Measurements from ENCODE around the gene MRPL28. TPM values are rescaled to one million over a fixed set of nuclear protein-coding genes. Genes with fewer than 3 reads are reported as not detected.
"Not testable (repeated sequence)": the region's sequence is repeated elsewhere in the genome, so short reads cannot be mapped to it uniquely, and the experiment has no call there.

The MRPL28 gene
- total RNA-seq, 1 donor from 2014 or later = 80.4 TPM

- no peak overlapping the region for H3K4me3 Mint-ChIP-seq
- no peak for DNase-seq (ENCODE audit: low read depth, low spot score)
- no peak overlapping the region for H3K27ac Mint-ChIP-seq (ENCODE audit: unreplicated experiment)
- peaks cover 5% of the 10 kb centered on the region for H3K4me1 Mint-ChIP-seq
- H3K9me3 Mint-ChIP-seq = no peaks in the 10 kb centered on the region
- H3K27me3 Mint-ChIP-seq (ENCODE audit: low read depth) = peaks cover 5% of the 10 kb centered on the region
- no peak for TF ChIP-seq CTCF (conservative IDR thresholded peaks at IDR 0.05)
- H3K36me3 Mint-ChIP-seq (ENCODE audit: low read depth) = no peaks in the 10 kb centered on the region
Measured at GRCh38 chr16:363766-364490, 6.4 kb downstream of the MRPL28 start.

GRCh38 chr16:363110-363765 is 7.1 kb downstream of the MRPL28 start:
- H3K4me3 Mint-ChIP-seq = no peak overlapping the region
- no peaks in the 10 kb centered on the region for H3K36me3 Mint-ChIP-seq (ENCODE audit: low read depth)
- DNase-seq (ENCODE audit: low read depth, low spot score) = no peak
- no peak for TF ChIP-seq CTCF (conservative IDR thresholded peaks at IDR 0.05)
- H3K9me3 Mint-ChIP-seq = no peaks in the 10 kb centered on the region
- H3K27me3 Mint-ChIP-seq (ENCODE audit: low read depth) = peaks cover 5% of the 10 kb centered on the region
- H3K27ac Mint-ChIP-seq (ENCODE audit: unreplicated experiment) = no peak overlapping the region
- H3K4me1 Mint-ChIP-seq = peaks cover 5% of the 10 kb centered on the region

GRCh38 chr16:362702-362999 is 7.7 kb downstream of the MRPL28 start:
- H3K4me3 Mint-ChIP-seq; DNase-seq (ENCODE audit: low read depth, low spot score); H3K9me3 Mint-ChIP-seq; H3K27me3 Mint-ChIP-seq (ENCODE audit: low read depth); H3K4me1 Mint-ChIP-seq; H3K36me3 Mint-ChIP-seq (ENCODE audit: low read depth); H3K27ac Mint-ChIP-seq (ENCODE audit: unreplicated experiment): not testable (repeated sequence)

GRCh38 chr16:361872-362701 is 8.3 kb downstream of the MRPL28 start:
- no peak overlapping the region for H3K27ac Mint-ChIP-seq (ENCODE audit: unreplicated experiment)
- H3K4me1 Mint-ChIP-seq = peaks cover 5% of the 10 kb centered on the region
- no peaks in the 10 kb centered on the region for H3K36me3 Mint-ChIP-seq (ENCODE audit: low read depth)
- no peaks in the 10 kb centered on the region for H3K9me3 Mint-ChIP-seq
- TF ChIP-seq CTCF (conservative IDR thresholded peaks at IDR 0.05) = peak; percentile 71
- H3K27me3 Mint-ChIP-seq (ENCODE audit: low read depth) = peaks cover 5% of the 10 kb centered on the region
- peak; percentile 63 for DNase-seq (ENCODE audit: low read depth, low spot score)
- peak overlapping the region; percentile 70 for H3K4me3 Mint-ChIP-seq

GRCh38 chr16:361341-361871 is 8.9 kb downstream of the MRPL28 start:
- no peak for TF ChIP-seq CTCF (conservative IDR thresholded peaks at IDR 0.05)
- Mint-ChIP-seq H3K4me3 (peak overlapping the region; percentile 70), H3K9me3 (no peaks in the 10 kb centered on the region), H3K4me1 (peaks cover 5% of the 10 kb centered on the region), H3K27me3 (ENCODE audit: low read depth) (peaks cover 5% of the 10 kb centered on the region), H3K36me3 (ENCODE audit: low read depth) (no peaks in the 10 kb centered on the region), H3K27ac (ENCODE audit: unreplicated experiment) (no peak overlapping the region)
- DNase-seq (ENCODE audit: low read depth, low spot score) = no peak

All from neural crest cell (in vitro differentiated cells).